Measurements from ENCODE around the gene FAM210A. TPM values are rescaled to one million over a fixed set of nuclear protein-coding genes. Genes with fewer than 3 reads are reported as not detected.

FAM210A gene
- total and polyA plus RNA-seq, 8 donors = 11.1 to 18.2 (median 15.9) TPM

DNA sequence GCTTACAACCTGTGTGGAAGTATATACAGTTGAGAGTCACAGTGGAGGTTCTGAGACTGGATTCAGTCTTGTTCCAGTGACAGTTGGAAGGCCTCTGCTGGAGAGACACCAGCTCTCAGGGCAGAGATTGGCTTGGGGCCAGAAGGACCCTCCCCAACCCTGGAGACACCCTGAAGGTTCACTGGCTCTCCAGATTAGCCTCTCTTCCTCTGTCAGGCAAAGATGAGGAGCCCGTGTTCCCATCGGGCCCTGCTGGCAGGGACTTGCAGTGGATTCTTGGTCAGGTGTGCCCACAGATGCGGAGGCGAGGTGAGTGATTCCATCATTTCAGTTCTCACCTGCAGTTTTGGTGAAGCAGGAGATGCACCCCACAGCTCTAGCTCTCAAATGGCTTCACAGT is 78.6 kb downstream of the FAM210A start:
- Histone ChIP-seq H3K27ac (no peak overlapping the region), H3K4me1 (no peaks in the 10 kb centered on the region), H3K4me3 (no peak overlapping the region), H3K36me3 (peaks cover 0 to 19% of the 10 kb centered on the region in 2 donors), H3K9me3 (no peaks in the 10 kb centered on the region), H3K27me3 (peaks cover 0 to under 1% of the 10 kb centered on the region in 2 donors)
- DNase-seq (no peak), ATAC-seq (no peak)
- intact Hi-C loops (cut with DNase I) = no loop called here
- TF ChIP-seq, protein P1, sequence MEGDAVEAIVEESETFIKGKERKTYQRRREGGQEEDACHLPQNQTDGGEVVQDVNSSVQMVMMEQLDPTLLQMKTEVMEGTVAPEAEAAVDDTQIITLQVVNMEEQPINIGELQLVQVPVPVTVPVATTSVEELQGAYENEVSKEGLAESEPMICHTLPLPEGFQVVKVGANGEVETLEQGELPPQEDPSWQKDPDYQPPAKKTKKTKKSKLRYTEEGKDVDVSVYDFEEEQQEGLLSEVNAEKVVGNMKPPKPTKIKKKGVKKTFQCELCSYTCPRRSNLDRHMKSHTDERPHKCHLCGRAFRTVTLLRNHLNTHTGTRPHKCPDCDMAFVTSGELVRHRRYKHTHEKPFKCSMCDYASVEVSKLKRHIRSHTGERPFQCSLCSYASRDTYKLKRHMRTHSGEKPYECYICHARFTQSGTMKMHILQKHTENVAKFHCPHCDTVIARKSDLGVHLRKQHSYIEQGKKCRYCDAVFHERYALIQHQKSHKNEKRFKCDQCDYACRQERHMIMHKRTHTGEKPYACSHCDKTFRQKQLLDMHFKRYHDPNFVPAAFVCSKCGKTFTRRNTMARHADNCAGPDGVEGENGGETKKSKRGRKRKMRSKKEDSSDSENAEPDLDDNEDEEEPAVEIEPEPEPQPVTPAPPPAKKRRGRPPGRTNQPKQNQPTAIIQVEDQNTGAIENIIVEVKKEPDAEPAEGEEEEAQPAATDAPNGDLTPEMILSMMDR (IDR thresholded peaks at IDR 0.05) = no peak

DNA sequence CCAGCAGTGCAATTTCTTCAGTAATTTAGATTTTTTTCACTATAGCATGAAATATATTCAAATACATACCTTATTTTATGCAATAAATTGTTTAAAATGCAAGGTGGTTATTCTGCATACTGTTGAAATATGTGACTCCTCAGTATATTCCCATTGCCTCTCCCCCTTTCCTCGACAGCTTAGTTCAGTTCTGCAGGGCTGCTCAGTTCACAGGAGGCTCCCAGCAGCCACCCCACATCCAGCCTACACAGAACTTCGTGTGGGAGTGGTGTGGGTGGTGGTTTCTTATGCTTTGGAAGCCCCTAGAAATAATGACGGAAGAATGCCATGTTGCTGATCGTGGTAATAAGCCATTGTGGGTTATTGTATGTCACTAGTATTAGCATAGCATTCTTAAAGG is 79.7 kb downstream of the FAM210A start:
- peaks cover under 1 to 8% of the 10 kb centered on the region in 2 donors for H3K4me1 ChIP-seq
- H3K27me3 ChIP-seq = peaks cover 3 to 11% of the 10 kb centered on the region in 2 donors
- intact Hi-C loops (cut with DNase I) = no loop called here
- H3K9me3 ChIP-seq = no peaks in the 10 kb centered on the region
- no peak for DNase-seq
- ATAC-seq = no peak
- TF ChIP-seq, protein P1 (IDR thresholded peaks at IDR 0.05) = no peak
- peaks cover 0 to 19% of the 10 kb centered on the region in 2 donors for H3K36me3 ChIP-seq
- no peak overlapping the region for H3K27ac ChIP-seq
- no peak overlapping the region for H3K4me3 ChIP-seq

DNA sequence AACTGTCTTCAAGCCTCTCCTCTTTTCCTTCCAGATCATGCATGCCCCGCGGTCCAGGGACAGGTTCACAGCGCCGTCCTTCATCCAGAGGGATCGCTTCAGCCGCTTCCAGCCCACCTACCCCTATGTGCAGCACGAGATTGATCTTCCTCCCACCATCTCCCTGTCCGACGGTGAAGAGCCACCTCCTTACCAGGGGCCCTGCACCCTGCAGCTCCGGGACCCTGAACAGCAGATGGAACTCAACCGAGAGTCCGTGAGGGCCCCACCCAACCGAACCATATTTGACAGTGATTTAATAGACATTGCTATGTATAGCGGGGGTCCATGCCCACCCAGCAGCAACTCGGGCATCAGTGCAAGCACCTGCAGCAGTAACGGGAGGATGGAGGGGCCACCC is 81.3 kb downstream of the FAM210A start:
- Histone ChIP-seq H3K27me3 (peaks cover 7 to 26% of the 10 kb centered on the region in 2 donors), H3K36me3 (peaks cover 0 to 19% of the 10 kb centered on the region in 2 donors), H3K27ac (no peak overlapping the region), H3K4me3 (no peak overlapping the region), H3K4me1 (peaks cover 4 to 15% of the 10 kb centered on the region in 2 donors), H3K9me3 (no peaks in the 10 kb centered on the region)
- intact Hi-C loops (cut with DNase I) = no loop called here
- DNase-seq = no peak
- TF ChIP-seq, protein P1 (IDR thresholded peaks at IDR 0.05) = no peak
- no peak for ATAC-seq

DNA sequence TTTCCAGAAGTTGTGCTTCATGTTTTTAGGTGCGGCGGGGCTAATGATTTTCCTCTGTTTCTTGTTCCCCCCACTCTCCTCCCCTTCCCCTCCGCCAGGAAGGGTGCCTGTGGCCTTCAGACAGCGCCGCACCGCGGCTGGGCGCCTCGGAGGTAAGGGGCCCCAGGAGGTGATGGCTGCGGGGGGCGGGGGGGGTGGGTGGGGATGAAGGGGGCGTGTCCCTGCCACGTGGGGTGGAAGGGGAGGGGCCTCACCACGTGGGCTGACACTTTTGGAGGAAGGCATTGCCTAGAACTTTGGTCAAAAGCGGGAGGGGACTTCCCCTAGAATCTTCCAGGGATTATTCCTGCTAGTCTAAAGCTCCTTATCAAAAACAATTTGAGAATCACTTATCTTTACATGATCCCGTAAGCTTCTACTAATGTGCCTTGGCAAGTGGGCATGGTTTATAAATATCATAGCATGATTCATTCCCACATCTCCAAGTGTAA is 83.1 kb downstream of the FAM210A start:
- Histone ChIP-seq H3K36me3 (peaks cover 0 to 19% of the 10 kb centered on the region in 2 donors), H3K4me1 (peaks cover 4 to 15% of the 10 kb centered on the region in 2 donors), H3K4me3 (no peak overlapping the region), H3K9me3 (no peaks in the 10 kb centered on the region), H3K27ac (no peak overlapping the region), H3K27me3 (peaks cover 7 to 26% of the 10 kb centered on the region in 2 donors)
- DNase-seq = no peak
- ATAC-seq = no peak
- TF ChIP-seq, protein P1 (IDR thresholded peaks at IDR 0.05) = no peak
- intact Hi-C loops (cut with DNase I) = no loop called here

DNA sequence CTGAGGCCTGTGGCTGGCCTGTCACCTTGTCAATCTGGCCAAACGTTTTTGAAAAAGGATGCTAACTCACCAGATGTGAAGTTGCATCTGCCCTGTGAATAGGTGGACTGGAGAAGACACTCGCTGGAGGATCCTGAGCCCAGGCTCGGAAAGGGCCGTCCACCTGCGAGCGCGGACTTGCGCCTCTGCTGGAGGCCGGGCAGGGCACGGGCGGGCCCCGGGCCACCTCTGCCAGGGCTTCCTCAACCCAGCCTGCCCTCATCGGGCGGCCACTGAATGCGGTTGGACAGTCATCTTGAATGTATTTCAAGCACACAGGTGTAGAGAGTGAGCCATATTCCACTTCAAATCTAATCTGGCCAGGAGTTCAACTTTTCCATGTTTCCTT is 83.9 kb downstream of the FAM210A start:
- Histone ChIP-seq H3K27ac (peak overlapping the region in 1 of 2 donors; percentile 63), H3K9me3 (no peaks in the 10 kb centered on the region), H3K36me3 (peaks cover 0 to 19% of the 10 kb centered on the region in 2 donors), H3K27me3 (peaks cover 7 to 26% of the 10 kb centered on the region in 2 donors), H3K4me3 (peak overlapping the region in 1 of 2 donors; percentile 25), H3K4me1 (peaks cover 4 to 15% of the 10 kb centered on the region in 2 donors)
- TF ChIP-seq, protein P1 (IDR thresholded peaks at IDR 0.05) = no peak
- no peak for ATAC-seq
- intact Hi-C loops (cut with DNase I) = no loop called here
- DNase-seq = peak in 1 of 4 donors; percentile 73

All from left lung (tissue), 10 donors.